Measurements from ENCODE around the gene CA10.

GRCh38 chr17:51957786-51958185 is 200.7 kb downstream of the CA10 start:
- TF ChIP-seq CTCF (conservative IDR thresholded peaks at IDR 0.05 in 1 of 2, IDR thresholded peaks at IDR 0.05 in 1 of 2; ENCODE audit: low read depth in 1 of 2, low read length in 2 of 2), result no peak
- TF ChIP-seq EZH2 (IDR thresholded peaks at IDR 0.05; ENCODE audit: low read length, missing control alignments), result no peak
